OCI-LY7 (cell line): ENCODE data around the gene ASH1L.

ENCODE experiments used
- EZH2phosphoT487 ChIP-seq: fragments of 200-600 bp; sonication (generic); IDR thresholded peaks from 2 replicates; pipeline ENCODE4 v1.6.1; 2018; ENCODE audit warnings: low read depth, borderline replicate concordance, mild to moderate bottlenecking, mixed run types, antibody characterized with exemption, low read length, moderate library complexity, mixed read lengths
- TF ChIP-seq, protein P1 (sequence below): fragments of 200-600 bp; sonication (generic); conservative IDR thresholded peaks from 2 replicates; pipeline ENCODE4 v1.5.1; 2014; ENCODE audit warnings: mild to moderate bottlenecking, antibody characterized with exemption, low read length, moderate library complexity, mixed read lengths

DNA sequence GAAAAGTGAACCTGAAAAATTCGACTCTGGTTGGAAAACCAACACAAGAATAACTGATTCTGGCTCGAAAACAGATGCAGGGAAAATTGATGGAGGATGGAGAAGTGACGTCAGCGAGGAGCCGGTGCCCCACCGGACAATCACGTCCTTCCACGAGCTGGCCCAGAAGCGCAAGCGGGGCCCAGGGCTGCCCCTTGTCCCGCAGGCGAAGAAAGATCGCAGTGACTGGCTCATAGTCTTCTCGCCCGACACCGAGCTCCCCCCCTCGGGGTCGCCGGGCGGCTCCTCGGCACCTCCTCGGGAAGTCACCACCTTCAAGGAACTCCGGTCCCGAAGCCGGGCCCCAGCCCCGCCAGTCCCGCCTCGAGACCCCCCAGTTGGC is 240.0 kb downstream of the ASH1L start:
- TF ChIP-seq, protein P1, sequence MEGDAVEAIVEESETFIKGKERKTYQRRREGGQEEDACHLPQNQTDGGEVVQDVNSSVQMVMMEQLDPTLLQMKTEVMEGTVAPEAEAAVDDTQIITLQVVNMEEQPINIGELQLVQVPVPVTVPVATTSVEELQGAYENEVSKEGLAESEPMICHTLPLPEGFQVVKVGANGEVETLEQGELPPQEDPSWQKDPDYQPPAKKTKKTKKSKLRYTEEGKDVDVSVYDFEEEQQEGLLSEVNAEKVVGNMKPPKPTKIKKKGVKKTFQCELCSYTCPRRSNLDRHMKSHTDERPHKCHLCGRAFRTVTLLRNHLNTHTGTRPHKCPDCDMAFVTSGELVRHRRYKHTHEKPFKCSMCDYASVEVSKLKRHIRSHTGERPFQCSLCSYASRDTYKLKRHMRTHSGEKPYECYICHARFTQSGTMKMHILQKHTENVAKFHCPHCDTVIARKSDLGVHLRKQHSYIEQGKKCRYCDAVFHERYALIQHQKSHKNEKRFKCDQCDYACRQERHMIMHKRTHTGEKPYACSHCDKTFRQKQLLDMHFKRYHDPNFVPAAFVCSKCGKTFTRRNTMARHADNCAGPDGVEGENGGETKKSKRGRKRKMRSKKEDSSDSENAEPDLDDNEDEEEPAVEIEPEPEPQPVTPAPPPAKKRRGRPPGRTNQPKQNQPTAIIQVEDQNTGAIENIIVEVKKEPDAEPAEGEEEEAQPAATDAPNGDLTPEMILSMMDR = no peak
- TF ChIP-seq EZH2phosphoT487 = no peak
